ENCODE measurements around the gene ADAM17.

DNA sequence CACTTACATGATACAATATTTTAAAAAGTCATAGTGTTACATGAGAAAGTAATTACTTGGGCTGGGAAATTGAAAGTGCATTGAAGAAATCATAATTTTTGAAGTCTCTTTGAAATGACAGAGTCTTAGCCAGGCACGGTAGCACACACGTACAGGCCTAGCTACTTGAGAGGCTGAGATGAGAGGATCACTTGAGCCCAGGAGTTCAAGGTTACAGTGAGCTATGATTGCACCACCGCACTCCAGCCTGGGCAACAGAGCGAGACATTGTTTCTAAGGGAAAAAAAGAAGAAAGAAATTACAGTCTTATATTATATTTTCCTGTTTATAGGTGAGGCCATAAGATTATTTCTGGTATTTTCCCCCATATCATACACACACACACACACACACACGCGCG, 90.5 kb downstream of the ADAM17 start:
- TF ChIP-seq, protein P1, sequence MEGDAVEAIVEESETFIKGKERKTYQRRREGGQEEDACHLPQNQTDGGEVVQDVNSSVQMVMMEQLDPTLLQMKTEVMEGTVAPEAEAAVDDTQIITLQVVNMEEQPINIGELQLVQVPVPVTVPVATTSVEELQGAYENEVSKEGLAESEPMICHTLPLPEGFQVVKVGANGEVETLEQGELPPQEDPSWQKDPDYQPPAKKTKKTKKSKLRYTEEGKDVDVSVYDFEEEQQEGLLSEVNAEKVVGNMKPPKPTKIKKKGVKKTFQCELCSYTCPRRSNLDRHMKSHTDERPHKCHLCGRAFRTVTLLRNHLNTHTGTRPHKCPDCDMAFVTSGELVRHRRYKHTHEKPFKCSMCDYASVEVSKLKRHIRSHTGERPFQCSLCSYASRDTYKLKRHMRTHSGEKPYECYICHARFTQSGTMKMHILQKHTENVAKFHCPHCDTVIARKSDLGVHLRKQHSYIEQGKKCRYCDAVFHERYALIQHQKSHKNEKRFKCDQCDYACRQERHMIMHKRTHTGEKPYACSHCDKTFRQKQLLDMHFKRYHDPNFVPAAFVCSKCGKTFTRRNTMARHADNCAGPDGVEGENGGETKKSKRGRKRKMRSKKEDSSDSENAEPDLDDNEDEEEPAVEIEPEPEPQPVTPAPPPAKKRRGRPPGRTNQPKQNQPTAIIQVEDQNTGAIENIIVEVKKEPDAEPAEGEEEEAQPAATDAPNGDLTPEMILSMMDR (IDR thresholded peaks at IDR 0.05) = no peak
- TF ChIP-seq ZFX (IDR thresholded peaks at IDR 0.05; ENCODE audit: borderline replicate concordance) = no peak
